ENCODE results near the gene RBAK.
"Not testable (repeated sequence)": the region's sequence is repeated elsewhere in the genome, so short reads cannot be mapped to it uniquely, and the experiment has no call there.

Gene RBAK

DNA sequence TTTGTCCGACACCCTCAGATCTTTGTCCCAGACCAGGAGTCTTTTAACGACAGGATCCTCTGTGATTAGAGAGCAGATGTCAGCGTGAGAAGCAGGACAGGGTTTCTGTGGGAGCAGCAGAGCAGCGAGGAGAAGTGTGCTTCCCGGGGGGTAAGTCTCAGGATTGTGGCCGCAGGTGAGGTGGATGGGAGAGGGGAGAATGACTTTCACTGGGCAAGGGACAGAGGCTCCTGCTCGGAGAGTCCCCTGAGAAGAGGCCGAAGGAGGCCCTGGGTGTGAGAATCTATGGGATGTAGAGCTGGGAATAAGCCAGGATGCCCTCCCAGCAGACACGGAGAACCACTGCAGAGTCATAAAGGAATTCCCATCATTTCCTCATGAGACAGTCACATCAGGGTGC, 10.4 kb upstream of the RBAK start:
- DNase-seq (ENCODE audit: low read depth in 2 of 2) = no peak
- TF ChIP-seq, protein P1, sequence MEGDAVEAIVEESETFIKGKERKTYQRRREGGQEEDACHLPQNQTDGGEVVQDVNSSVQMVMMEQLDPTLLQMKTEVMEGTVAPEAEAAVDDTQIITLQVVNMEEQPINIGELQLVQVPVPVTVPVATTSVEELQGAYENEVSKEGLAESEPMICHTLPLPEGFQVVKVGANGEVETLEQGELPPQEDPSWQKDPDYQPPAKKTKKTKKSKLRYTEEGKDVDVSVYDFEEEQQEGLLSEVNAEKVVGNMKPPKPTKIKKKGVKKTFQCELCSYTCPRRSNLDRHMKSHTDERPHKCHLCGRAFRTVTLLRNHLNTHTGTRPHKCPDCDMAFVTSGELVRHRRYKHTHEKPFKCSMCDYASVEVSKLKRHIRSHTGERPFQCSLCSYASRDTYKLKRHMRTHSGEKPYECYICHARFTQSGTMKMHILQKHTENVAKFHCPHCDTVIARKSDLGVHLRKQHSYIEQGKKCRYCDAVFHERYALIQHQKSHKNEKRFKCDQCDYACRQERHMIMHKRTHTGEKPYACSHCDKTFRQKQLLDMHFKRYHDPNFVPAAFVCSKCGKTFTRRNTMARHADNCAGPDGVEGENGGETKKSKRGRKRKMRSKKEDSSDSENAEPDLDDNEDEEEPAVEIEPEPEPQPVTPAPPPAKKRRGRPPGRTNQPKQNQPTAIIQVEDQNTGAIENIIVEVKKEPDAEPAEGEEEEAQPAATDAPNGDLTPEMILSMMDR (IDR thresholded peaks at IDR 0.05; ENCODE audit: low read depth, low read length) = no peak
- H3K4me3 ChIP-seq (replicated peaks in 1 of 2; ENCODE audit: low read depth in 2 of 2, low read length in 2 of 2) = no peak overlapping the region

DNA sequence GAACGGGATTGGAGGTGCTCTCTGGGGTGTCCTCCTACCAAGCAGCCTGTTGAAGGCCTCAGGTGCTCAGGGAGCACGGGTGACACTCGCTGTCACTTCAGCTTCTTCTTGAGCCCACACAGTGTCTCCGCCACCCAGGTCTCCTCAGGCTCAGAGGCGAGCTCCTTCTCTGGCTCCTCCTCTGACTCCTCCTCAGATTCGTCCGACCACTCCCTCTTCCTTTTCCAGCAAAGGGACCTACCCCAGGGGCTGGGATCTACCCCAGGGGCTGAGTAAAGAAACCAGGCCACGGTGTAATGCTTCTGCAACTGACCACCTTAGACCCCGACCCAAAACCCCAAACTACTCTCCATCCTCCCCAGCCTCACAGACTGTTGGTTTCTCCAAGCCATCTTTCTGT, 9.2 kb upstream of the RBAK start:
- no peak for DNase-seq (ENCODE audit: low read depth in 2 of 2)
- no peak overlapping the region for H3K4me3 ChIP-seq (replicated peaks in 1 of 2; ENCODE audit: low read depth in 2 of 2, low read length in 2 of 2)

DNA sequence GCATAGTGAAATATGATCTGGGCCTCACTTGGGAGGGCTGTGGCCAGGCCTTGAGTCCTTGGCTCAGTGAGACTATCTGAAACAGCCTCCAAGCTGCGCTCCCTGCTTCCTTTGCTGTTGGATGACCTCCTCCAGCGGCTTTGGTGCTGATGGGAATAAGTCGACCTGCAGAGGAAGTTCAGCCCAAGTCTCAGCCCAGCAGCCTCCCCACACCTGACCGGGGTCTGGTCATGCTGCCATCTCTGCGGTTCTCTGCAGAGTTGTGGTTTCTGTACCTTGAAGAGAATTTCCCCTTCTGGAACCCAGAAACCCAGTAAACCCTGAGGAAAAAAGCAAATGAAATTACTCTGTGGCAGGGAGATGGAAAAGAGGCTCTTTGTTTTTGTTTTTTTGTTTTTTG, 4.6 kb upstream of the RBAK start:
- TF ChIP-seq, protein P1 (IDR thresholded peaks at IDR 0.05; ENCODE audit: low read depth, low read length) = no peak
- no peak for DNase-seq (ENCODE audit: low read depth in 2 of 2)
- H3K4me3 ChIP-seq (replicated peaks in 1 of 2; ENCODE audit: low read depth in 2 of 2, low read length in 2 of 2) = no peak overlapping the region

More for the DNA sequence above, 9.2 kb upstream of the RBAK start:
- TF ChIP-seq, protein P1 (IDR thresholded peaks at IDR 0.05; ENCODE audit: low read depth, low read length) = no peak

GRCh38 chr7:5043661-5044060, 2.0 kb upstream of the RBAK start:
- TF ChIP-seq, protein P1 (IDR thresholded peaks at IDR 0.05; ENCODE audit: low read depth, low read length) = no peak
- no peak for DNase-seq (ENCODE audit: low read depth in 2 of 2)
- H3K4me3 ChIP-seq (replicated peaks in 1 of 2; ENCODE audit: low read depth in 2 of 2, low read length in 2 of 2) = no peak overlapping the region

GRCh38 chr7:5046397-5046732, 705 bp downstream of the RBAK start:
- DNase-seq (ENCODE audit: low read depth in 2 of 2) = peak in 1 of 2 donors; percentile 12
- H3K4me3 ChIP-seq (replicated peaks in 1 of 2; ENCODE audit: low read depth in 2 of 2, low read length in 2 of 2) = peak overlapping the region; percentile 75 to 76

GRCh38 chr7:5047127-5047526, 1.5 kb downstream of the RBAK start:
- H3K4me3 ChIP-seq (replicated peaks in 1 of 2; ENCODE audit: low read depth in 2 of 2, low read length in 2 of 2); DNase-seq (ENCODE audit: low read depth in 2 of 2): not testable (repeated sequence)

DNA sequence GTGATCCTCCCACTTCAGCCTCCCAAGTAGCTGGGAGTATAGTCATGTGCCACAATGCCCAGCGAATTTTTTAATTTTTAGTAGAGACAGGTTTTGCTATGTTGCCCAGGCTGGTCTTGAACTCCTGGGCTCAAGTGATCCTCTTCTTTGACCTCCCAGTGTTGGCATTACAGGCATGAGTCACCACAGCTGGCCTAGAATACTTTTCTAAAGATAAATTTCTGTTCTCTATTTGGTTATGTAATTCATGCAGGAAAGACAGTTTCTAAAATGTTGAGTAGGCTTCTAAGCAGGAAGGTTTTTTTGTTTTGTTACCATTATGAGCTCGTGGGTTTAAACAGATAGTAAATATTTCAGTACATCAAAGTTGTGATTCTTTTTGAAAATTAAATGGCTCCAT, 5.0 kb downstream of the RBAK start:
- peak in 1 of 2 donors; percentile 20 for DNase-seq (ENCODE audit: low read depth in 2 of 2)
- TF ChIP-seq, protein P1 (IDR thresholded peaks at IDR 0.05; ENCODE audit: low read depth, low read length) = no peak
- H3K4me3 ChIP-seq (replicated peaks in 1 of 2; ENCODE audit: low read depth in 2 of 2, low read length in 2 of 2) = no peak overlapping the region

- not testable (repeated sequence) for DNase-seq (ENCODE audit: low read depth in 2 of 2); H3K4me3 ChIP-seq (replicated peaks in 1 of 2; ENCODE audit: low read depth in 2 of 2, low read length in 2 of 2)
Observed at GRCh38 chr7:5051731-5052130, 6.1 kb downstream of the RBAK start.

- H3K4me3 ChIP-seq (replicated peaks in 1 of 2; ENCODE audit: low read depth in 2 of 2, low read length in 2 of 2) = no peak overlapping the region
- TF ChIP-seq, protein P1 (IDR thresholded peaks at IDR 0.05; ENCODE audit: low read depth, low read length) = no peak
- no peak for DNase-seq (ENCODE audit: low read depth in 2 of 2)
Observed at GRCh38 chr7:5053175-5053574, 7.5 kb downstream of the RBAK start.

All from cardiac fibroblast (primary cell).